Activated T-cell treated with anti-CD3 and anti-CD28 coated beads, Interleukin-2, amount 50 U/mL, for 4 hours (primary cell): ENCODE measurements around the gene PPBP. TPM values are rescaled to one million over a fixed set of nuclear protein-coding genes. Genes with fewer than 3 reads are reported as not detected.

Experiments used
- ATAC-seq, 2 donors: fragments of 200-7000 bp; cut with Tn5 transposase; one replicate each; pipeline ENCODE4 v1.10.0; 2021
- DNase-seq: peaks from one replicate; pipeline ENCODE4 v3.0.0-alpha.2; 2020
- H3K27me3 Mint-ChIP-seq: one replicate; pipeline ENCODE4 v1.8.0; 2021; ENCODE audit warnings: low read depth, mixed read lengths
- H3K36me3 Mint-ChIP-seq: one replicate; pipeline ENCODE4 v1.8.0; 2022; ENCODE audit warnings: mixed read lengths; ENCODE audit not compliant: insufficient read depth
- H3K4me1 Mint-ChIP-seq: one replicate; pipeline ENCODE4 v1.8.0; 2021; ENCODE audit warnings: low read depth, mixed read lengths
- H3K4me3 Mint-ChIP-seq: one replicate; pipeline ENCODE4 v1.8.0; 2021; ENCODE audit warnings: mild to moderate bottlenecking, moderate library complexity, mixed read lengths
- H3K9me3 Mint-ChIP-seq: one replicate; pipeline ENCODE4 v1.8.0; 2021; ENCODE audit warnings: mixed read lengths
- total RNA-seq, 3 donors: library from RNA; stranded (reverse); gene quantifications; one replicate each; pipeline ENCODE4 v1.2.1, GENCODE V29; 2021

Gene PPBP
- not detected for total RNA-seq

- no peaks in the 10 kb centered on the region for H3K36me3 Mint-ChIP-seq
- ATAC-seq = no peak
Measured at GRCh38 chr4:73988061-73988460, at the start of gene PPBP. Gene PPBP, minus strand, starts transcription at chr4:73988190. Its CDS starts 87 bp downstream, at chr4:73988103.

GRCh38 chr4:74037076-74037955 is 49.3 kb upstream of the PPBP start:
- H3K36me3 Mint-ChIP-seq = no peaks in the 10 kb centered on the region
- no peak for ATAC-seq
- H3K4me3 Mint-ChIP-seq = peak overlapping the region; percentile 67
- H3K9me3 Mint-ChIP-seq = no peaks in the 10 kb centered on the region
- H3K4me1 Mint-ChIP-seq = peaks cover 7% of the 10 kb centered on the region
- no peak for DNase-seq
- H3K27me3 Mint-ChIP-seq = peaks cover 35% of the 10 kb centered on the region

More at GRCh38 chr4:73988061-73988460, at the start of gene PPBP:
- H3K9me3 Mint-ChIP-seq = no peaks in the 10 kb centered on the region
- no peaks in the 10 kb centered on the region for H3K4me1 Mint-ChIP-seq
- no peaks in the 10 kb centered on the region for H3K27me3 Mint-ChIP-seq
- no peak within 1 kb of the TSS for H3K4me3 Mint-ChIP-seq
- no peak for DNase-seq

- H3K36me3 Mint-ChIP-seq = no peaks in the 10 kb centered on the region
- peaks cover 2% of the 10 kb centered on the region for H3K4me1 Mint-ChIP-seq
- H3K4me3 Mint-ChIP-seq = no peak overlapping the region
- no peak for DNase-seq
- H3K27me3 Mint-ChIP-seq = peaks cover 22% of the 10 kb centered on the region
- no peak for ATAC-seq
- H3K9me3 Mint-ChIP-seq = peaks cover 1% of the 10 kb centered on the region
Measured at GRCh38 chr4:74033739-74034138, 45.7 kb upstream of the PPBP start.

- ATAC-seq = no peak
- no peak for DNase-seq
- H3K27me3 Mint-ChIP-seq = peaks cover 10% of the 10 kb centered on the region
- peaks cover 9% of the 10 kb centered on the region for H3K9me3 Mint-ChIP-seq
- H3K4me3 Mint-ChIP-seq = no peak overlapping the region
- no peaks in the 10 kb centered on the region for H3K4me1 Mint-ChIP-seq
- no peaks in the 10 kb centered on the region for H3K36me3 Mint-ChIP-seq
Measured at GRCh38 chr4:74032064-74032463, 44.1 kb upstream of the PPBP start.

GRCh38 chr4:74031576-74031975 is 43.6 kb upstream of the PPBP start:
- peaks cover 9% of the 10 kb centered on the region for H3K9me3 Mint-ChIP-seq
- H3K4me1 Mint-ChIP-seq = no peaks in the 10 kb centered on the region
- DNase-seq (no peak), ATAC-seq (no peak)
- H3K4me3 Mint-ChIP-seq = no peak overlapping the region
- H3K36me3 Mint-ChIP-seq = no peaks in the 10 kb centered on the region
- peaks cover 9% of the 10 kb centered on the region for H3K27me3 Mint-ChIP-seq

- peaks cover 14% of the 10 kb centered on the region for H3K9me3 Mint-ChIP-seq
Measured at GRCh38 chr4:74030285-74030684, 42.3 kb upstream of the PPBP start.

GRCh38 chr4:74028504-74028903 is 40.5 kb upstream of the PPBP start:
- Mint-ChIP-seq H3K9me3 (peaks cover 14% of the 10 kb centered on the region), H3K27me3 (peaks cover 5% of the 10 kb centered on the region), H3K4me3 (no peak overlapping the region), H3K4me1 (no peaks in the 10 kb centered on the region), H3K36me3 (no peaks in the 10 kb centered on the region)
- DNase-seq = no peak
- ATAC-seq = no peak

More at GRCh38 chr4:74030285-74030684, 42.3 kb upstream of the PPBP start:
- Mint-ChIP-seq H3K4me1 (no peaks in the 10 kb centered on the region), H3K4me3 (no peak overlapping the region), H3K36me3 (no peaks in the 10 kb centered on the region), H3K27me3 (peaks cover 7% of the 10 kb centered on the region)
- DNase-seq = no peak
- no peak for ATAC-seq

GRCh38 chr4:74023709-74024108 is 35.7 kb upstream of the PPBP start:
- H3K4me1 Mint-ChIP-seq = no peaks in the 10 kb centered on the region
- DNase-seq (no peak), ATAC-seq (no peak)
- H3K9me3 Mint-ChIP-seq = peaks cover 12% of the 10 kb centered on the region
- H3K27me3 Mint-ChIP-seq = peaks cover 2% of the 10 kb centered on the region
- H3K36me3 Mint-ChIP-seq = no peaks in the 10 kb centered on the region
- H3K4me3 Mint-ChIP-seq = no peak overlapping the region

GRCh38 chr4:74021601-74022000 is 33.6 kb upstream of the PPBP start:
- H3K27me3 Mint-ChIP-seq = peaks cover 2% of the 10 kb centered on the region
- ATAC-seq (no peak), DNase-seq (no peak)
- no peaks in the 10 kb centered on the region for H3K4me1 Mint-ChIP-seq
- no peaks in the 10 kb centered on the region for H3K36me3 Mint-ChIP-seq
- peaks cover 5% of the 10 kb centered on the region for H3K9me3 Mint-ChIP-seq
- no peak overlapping the region for H3K4me3 Mint-ChIP-seq

- no peak for DNase-seq
- H3K4me3 Mint-ChIP-seq = no peak overlapping the region
- H3K36me3 Mint-ChIP-seq = no peaks in the 10 kb centered on the region
- ATAC-seq = peak in 1 of 2 donors; percentile 21
- H3K9me3 Mint-ChIP-seq = no peaks in the 10 kb centered on the region
- H3K4me1 Mint-ChIP-seq = no peaks in the 10 kb centered on the region
- H3K27me3 Mint-ChIP-seq = no peaks in the 10 kb centered on the region
Measured at GRCh38 chr4:74018771-74019170, 30.8 kb upstream of the PPBP start.

GRCh38 chr4:74018116-74018515 is 30.1 kb upstream of the PPBP start:
- DNase-seq (no peak), ATAC-seq (no peak)
- no peak overlapping the region for H3K4me3 Mint-ChIP-seq
- no peaks in the 10 kb centered on the region for H3K36me3 Mint-ChIP-seq
- H3K9me3 Mint-ChIP-seq = no peaks in the 10 kb centered on the region
- H3K4me1 Mint-ChIP-seq = no peaks in the 10 kb centered on the region
- no peaks in the 10 kb centered on the region for H3K27me3 Mint-ChIP-seq

- ATAC-seq (no peak), DNase-seq (no peak)
- Mint-ChIP-seq H3K4me3 (no peak overlapping the region), H3K4me1 (no peaks in the 10 kb centered on the region), H3K9me3 (no peaks in the 10 kb centered on the region), H3K27me3 (no peaks in the 10 kb centered on the region), H3K36me3 (no peaks in the 10 kb centered on the region)
Measured at GRCh38 chr4:74016068-74016467, 28.1 kb upstream of the PPBP start.

GRCh38 chr4:74015126-74015780 is 27.3 kb upstream of the PPBP start:
- Mint-ChIP-seq H3K4me3 (no peak overlapping the region), H3K4me1 (no peaks in the 10 kb centered on the region), H3K27me3 (no peaks in the 10 kb centered on the region), H3K9me3 (no peaks in the 10 kb centered on the region), H3K36me3 (no peaks in the 10 kb centered on the region)
- ATAC-seq (no peak), DNase-seq (no peak)

GRCh38 chr4:74014332-74014731 is 26.3 kb upstream of the PPBP start:
- no peak overlapping the region for H3K4me3 Mint-ChIP-seq
- no peak for DNase-seq
- H3K36me3 Mint-ChIP-seq = no peaks in the 10 kb centered on the region
- H3K4me1 Mint-ChIP-seq = no peaks in the 10 kb centered on the region
- no peaks in the 10 kb centered on the region for H3K27me3 Mint-ChIP-seq
- ATAC-seq = no peak
- H3K9me3 Mint-ChIP-seq = no peaks in the 10 kb centered on the region

- Mint-ChIP-seq H3K9me3 (no peaks in the 10 kb centered on the region), H3K4me3 (no peak overlapping the region), H3K4me1 (no peaks in the 10 kb centered on the region), H3K36me3 (no peaks in the 10 kb centered on the region), H3K27me3 (no peaks in the 10 kb centered on the region)
- DNase-seq = no peak
- no peak for ATAC-seq
Measured at GRCh38 chr4:74013264-74013663, 25.3 kb upstream of the PPBP start.
